HG03457 (cell line): ENCODE data around the gene SH3PXD2B.
"Not testable (repeated sequence)": the region's sequence is repeated elsewhere in the genome, so short reads cannot be mapped to it uniquely, and the experiment has no call there.

Experiments used
- ATAC-seq: cut with Tn5 transposase; IDR thresholded peaks from one replicate; pipeline ENCODE4 v1.9.1; 2021; ENCODE audit warnings: moderate number of reproducible peaks; ENCODE audit not compliant: unreplicated experiment

The SH3PXD2B gene

DNA sequence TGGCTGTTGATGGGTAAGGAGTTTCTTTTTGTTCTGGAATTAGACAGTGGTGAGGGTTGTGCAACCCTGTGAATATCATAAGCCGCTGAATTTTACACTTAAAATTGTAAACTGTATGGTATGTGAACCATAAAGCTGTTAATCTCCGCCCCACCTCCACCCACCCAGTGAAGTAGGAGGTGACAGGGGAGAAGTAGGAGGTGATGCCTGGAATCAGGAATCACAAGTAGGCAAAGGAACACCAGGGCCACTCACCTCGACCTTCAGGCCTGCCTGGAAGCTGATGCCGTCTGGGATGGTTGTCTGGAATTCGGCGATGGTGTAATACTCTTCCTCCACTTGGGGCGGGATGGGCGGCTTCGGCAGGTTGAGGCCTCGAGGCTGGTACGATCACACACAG, 108.4 kb downstream of the SH3PXD2B start:
- ATAC-seq = no peak

- no peak for ATAC-seq
These were observed 109.4 kb downstream of the SH3PXD2B start for GRCh38 chr5:172344855-172345409.

- ATAC-seq = no peak
These were observed 110.6 kb downstream of the SH3PXD2B start for GRCh38 chr5:172343741-172344140.

DNA sequence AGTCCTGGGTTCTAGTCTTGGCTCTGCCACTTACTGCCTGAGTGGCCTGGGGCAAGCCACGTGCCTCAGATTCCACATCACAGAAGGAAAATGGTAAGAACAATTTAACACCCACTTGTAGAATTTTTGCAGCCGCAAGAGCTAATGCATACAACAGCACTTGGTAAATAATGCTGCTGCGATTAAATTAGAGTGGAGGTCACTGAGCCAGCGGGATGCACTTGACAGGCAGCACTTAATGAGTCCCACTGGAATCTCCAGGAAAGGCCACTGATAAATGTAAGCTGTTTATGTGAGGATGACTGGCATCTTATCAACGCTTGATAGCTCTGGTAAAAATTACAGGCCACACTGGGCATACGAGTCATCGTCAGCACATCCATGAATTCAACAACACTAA, 111.4 kb downstream of the SH3PXD2B start:
- no peak for ATAC-seq

DNA sequence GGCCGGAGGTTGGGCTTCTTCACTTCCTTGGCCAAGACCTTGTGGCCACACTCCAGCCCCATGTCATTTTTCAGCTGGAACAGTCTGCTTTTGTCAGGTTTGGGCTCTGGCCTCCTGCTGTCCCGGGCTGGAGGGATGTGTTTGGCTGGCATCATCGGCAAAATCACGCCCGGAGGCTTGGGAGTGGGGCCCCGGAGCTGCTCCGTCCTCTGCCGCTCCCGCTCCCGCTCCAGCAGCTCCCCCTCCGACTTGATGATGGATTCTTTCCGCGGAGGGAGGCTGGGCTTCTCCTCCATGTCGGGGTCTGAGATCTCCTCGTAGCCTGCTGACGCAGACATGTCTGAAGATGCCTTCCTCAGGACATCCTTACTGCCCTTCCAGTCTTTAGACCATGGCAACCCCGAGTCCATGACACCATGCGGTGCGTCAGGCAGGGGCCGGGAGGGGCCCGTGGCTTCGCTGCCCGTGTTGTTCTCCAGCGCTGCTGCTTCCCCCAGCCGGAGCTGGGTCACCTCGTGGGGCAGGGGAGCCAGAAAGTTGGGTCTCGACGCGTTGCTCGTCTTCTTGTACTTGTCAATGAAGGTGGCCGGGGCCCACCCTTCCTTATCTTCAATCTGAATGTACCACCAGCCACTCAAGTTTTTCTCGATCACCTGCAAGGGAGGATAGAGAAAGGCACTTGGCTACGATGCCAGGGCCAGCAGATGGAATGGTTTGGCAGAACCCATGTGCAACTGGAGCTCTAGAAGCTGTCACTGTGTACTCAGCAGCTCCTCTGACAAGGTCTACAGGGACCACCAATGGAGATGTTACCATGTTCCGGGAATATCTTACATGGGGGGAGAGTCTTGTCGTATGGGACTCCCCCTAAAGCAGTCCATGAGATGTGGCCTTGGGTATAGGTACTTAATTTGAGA, 114.8 kb downstream of the SH3PXD2B start:
- no peak for ATAC-seq

- ATAC-seq = no peak
These were observed 117.5 kb downstream of the SH3PXD2B start for GRCh38 chr5:172336676-172337285.

- ATAC-seq = no peak
These were observed 118.1 kb downstream of the SH3PXD2B start for GRCh38 chr5:172336264-172336663.

DNA sequence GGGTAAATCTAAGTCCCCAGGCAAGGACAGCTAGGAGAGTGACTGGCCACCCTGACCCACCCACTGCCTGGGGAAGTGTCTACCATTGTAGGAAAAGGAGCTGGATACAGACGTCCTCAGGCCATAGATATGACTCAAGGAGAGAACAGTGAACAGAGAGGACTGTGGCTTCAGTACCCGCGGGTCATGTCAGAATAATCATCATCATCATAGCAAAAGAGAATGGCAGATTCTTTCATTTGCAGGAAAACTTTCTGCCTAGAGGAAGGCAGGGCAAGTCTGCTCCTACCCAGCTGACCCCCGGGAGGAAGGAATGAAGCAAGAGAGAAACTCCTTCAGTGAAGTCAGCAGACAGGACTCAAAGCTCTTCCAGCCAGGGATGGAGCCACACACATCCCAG, 118.6 kb downstream of the SH3PXD2B start:
- ATAC-seq = no peak

DNA sequence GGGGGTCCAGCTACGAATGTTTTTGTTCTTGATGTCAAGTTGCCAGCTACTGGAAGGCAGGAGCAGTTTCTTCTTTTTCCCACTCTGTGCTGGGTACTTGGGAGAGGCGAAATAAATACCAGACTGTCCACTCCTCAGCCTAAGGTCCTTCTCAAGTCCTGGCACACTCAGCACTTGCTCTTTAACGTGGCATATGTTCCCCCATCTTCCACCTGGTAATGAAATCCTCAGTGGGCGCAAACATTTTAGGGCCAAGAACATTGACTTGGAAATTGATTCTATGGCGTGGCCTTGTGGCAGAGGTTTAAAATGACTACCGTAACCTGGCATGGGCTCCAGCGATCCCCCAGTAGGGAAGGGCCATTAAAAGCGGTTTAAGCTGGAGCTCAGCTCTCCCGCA, 119.7 kb downstream of the SH3PXD2B start:
- no peak for ATAC-seq

DNA sequence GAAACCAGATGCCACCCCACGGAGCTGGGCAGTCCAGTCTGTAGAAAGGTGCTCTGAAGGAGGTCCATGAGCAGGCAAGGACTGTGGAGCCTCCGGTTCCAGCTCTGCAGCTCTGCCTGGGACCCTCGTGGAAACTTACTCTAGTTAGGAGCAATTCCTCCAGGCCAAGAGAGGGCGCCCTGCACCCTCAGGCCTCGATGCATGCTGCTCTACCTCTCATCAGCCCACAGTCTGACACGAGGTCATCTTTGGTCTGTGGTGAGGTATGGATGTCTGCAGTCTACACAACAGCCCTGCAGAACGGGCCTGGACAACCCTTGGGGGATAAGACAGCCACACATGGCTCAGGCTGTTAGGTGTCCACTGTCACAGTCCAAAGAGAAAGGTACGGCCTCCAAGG, 120.1 kb downstream of the SH3PXD2B start:
- no peak for ATAC-seq

DNA sequence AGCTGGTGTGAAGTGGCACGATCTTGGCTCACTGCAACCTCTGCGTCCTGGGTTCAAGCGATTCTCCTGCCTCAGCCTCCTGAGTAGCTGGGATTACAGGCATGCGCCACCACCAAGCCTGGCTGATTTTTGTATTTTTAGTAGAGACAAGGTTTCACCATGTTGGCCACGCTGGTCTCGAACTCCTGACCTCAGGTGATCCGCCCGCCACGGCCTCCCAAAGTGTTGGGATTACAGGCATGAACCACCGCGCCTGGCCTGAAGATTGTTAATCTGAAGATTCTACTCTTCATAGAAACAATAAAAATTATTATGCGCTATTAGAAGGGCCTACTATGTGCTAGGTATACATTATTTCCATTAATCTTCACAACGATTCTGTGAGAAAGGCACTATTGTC, 127.4 kb downstream of the SH3PXD2B start:
- not testable (repeated sequence) for ATAC-seq

DNA sequence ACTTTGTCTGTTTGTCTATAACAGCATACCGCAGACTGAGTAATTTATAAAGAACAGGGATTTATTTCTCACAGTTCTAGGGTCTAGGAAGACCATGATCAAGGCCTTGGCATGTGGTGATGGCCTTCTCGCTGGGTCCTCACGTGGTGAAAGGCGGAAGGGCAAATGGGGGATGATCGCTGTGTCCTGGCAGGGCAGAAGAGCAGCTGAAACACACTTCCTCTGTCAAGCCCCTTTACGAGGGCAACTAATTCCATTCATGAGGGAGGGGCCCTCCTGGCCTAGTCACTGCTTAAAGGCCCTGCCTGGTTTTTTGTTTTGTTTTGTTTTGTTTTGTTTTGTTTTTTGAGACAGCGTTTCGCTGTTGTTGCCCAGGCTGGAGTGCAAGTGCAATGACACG, 128.9 kb downstream of the SH3PXD2B start:
- no peak for ATAC-seq

DNA sequence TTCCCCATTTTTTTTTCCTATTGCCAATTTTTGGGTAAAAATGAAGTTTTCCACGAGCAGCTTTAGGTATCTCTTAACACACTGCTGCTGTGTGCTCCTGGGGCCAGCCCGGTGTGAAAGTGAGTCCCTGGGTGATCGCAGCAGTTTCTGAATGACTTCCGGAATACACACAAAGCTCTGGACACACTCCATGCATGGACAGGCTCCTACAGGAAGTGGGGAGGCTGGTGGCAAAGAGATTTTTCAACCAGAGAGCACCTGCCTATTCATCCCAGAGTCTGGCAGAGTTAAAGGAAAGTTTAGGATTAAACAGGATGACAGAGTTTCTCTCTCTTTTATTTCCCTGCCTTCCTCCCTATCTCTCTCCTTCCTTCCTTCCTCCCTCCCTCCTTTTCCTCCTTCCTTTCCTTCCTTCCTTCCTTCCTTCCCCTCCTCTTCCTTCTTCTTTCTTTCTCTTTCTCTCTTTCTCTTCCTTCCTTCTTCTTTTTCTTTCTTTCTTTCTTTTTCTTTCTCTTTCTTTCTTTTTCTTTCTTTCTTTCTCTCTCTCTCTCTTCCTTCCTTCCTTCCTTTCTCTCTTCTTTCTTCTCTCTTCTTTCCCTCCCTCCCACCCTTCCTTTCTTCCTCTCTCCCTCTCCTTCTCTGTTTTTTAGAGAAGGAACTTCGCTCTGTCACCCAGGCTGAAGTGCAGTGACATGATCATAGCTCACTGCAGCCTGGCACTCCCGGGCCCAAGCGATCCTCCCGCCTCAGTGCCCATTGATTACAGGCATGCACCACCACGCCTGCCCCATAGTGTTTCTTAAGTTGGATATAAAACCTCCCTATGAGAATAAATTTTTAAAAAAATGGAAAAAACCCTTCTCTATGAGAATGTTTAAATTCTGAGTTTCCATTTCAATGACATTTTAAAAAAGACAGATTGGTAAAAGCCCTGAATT, 132.0 kb downstream of the SH3PXD2B start:
- ATAC-seq = peak; percentile 79

GRCh38 chr5:172321593-172321992, 132.7 kb downstream of the SH3PXD2B start:
- ATAC-seq = no peak

DNA sequence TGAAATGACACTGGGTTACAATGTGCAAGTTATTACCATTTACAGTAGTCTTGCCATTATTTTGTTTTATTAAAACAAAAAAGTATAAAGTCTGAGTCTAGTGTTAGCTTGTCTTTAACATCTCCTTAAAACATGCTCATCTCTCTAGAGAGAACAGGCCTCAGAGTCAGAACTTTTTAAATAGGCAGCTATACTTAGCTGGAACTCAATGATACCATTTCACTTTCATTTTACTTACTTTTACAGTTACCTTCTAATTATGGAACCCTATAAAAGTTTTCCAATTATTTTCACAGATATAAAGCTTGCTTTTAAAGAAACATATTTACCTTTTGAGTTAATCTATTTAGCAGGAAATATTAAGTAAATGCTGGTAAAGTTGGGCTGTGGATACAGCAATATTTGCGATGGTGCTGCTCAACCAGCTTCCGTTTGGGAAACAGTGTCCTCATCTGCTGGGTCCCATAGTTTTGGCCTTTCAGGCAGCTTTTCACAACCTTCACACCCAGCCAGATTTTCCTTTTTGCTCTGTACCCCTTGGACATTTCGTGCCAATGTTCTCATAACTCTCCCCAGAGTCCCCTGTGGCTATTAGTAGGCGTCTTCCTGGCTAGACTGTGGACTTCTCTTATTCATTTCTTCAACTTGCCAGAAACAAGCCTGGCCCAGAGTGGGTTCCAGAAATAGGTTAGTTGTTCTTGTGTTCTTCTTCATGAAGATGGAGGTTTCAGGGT, 134.4 kb downstream of the SH3PXD2B start:
- no peak for ATAC-seq

DNA sequence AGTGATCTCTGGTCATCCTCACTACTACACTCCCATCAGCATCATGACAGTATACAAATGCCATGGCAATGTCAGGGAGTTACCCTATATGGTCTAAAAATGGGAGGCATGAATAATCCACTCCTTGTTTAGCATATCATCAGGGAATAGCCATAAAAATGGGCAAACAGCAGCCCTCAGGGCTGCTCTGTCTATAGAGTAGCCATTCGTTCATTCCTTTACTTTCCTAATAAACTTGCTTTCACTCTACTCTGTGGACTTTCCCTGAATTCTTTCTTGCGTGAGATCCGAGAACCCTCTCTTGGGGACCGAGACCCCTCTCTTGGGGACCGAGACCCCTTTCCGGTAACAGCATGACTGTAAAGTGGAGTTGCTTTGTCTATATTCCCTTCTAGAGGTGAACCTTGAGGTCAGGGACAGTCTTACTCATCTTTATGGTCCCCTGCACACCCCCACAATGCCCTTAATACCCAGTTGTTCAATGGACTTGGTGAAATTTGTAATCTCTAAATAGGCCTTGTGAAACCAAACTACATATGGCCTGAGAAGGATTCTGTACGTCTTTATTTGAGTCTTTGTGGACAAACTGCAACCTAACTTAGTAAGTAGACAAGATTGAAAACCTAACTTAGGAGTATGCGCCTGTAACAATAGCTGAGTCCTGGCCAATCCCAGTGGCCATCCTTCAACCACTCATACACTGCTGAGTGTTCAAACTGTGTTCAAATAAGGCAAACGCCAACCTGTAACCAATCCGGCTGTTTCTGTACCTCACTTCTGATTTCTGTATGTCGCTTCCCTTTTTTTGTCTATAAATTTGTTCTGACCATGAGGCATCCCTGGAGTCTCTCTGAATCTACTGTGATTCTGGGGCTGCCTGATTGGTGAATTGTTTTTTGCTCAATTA, 138.5 kb downstream of the SH3PXD2B start:
- ATAC-seq = no peak

GRCh38 chr5:172313915-172314314, 140.4 kb downstream of the SH3PXD2B start:
- ATAC-seq = no peak

GRCh38 chr5:172312286-172312685, 142.0 kb downstream of the SH3PXD2B start:
- no peak for ATAC-seq

DNA sequence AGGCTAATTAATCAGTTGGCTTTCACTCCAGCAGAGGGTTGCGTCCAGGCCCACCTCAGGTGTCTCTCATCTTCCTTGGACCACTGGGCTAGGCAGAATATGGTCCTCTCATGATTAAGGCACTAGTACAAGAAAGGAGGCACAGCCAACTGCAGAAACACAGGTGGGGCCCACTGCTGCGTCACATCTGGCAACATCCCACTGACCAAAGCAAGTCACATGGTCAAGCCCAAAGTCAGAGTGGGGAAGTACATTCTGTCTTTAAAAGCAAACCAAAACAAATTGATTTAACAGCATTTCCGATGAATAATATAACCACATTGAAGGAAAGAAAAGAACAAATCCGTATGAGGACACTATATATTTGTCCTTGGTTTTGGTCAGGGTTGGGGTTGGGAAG, 142.7 kb downstream of the SH3PXD2B start:
- no peak for ATAC-seq
